ENCODE measurements around the gene FDXACB1.
A peak's percentile ranks its signal among the peaks of the same experiment; 100 is the strongest.

- TF ChIP-seq CTCF (IDR thresholded peaks at IDR 0.05) (peak; percentile 36), ZFX (IDR thresholded peaks at IDR 0.05; ENCODE audit: borderline replicate concordance) (no peak)
Measured at GRCh38 chr11:111870886-111871692, 7.9 kb downstream of the FDXACB1 start, which contains the start of gene ALG9.

Measured in 22Rv1 (cell line).